Inferior parietal cortex (tissue), 1 donor: ENCODE data around the gene GALNT9.
A peak's percentile ranks its signal among the peaks of the same experiment; 100 is the strongest.
"Not testable (repeated sequence)": the region's sequence is repeated elsewhere in the genome, so short reads cannot be mapped to it uniquely, and the experiment has no call there.

Experiments
- DNase-seq: peaks from one replicate; pipeline ENCODE4 v3.0.0-alpha.2; 2016; ENCODE audit errors: extremely low spot score

Gene GALNT9

DNA sequence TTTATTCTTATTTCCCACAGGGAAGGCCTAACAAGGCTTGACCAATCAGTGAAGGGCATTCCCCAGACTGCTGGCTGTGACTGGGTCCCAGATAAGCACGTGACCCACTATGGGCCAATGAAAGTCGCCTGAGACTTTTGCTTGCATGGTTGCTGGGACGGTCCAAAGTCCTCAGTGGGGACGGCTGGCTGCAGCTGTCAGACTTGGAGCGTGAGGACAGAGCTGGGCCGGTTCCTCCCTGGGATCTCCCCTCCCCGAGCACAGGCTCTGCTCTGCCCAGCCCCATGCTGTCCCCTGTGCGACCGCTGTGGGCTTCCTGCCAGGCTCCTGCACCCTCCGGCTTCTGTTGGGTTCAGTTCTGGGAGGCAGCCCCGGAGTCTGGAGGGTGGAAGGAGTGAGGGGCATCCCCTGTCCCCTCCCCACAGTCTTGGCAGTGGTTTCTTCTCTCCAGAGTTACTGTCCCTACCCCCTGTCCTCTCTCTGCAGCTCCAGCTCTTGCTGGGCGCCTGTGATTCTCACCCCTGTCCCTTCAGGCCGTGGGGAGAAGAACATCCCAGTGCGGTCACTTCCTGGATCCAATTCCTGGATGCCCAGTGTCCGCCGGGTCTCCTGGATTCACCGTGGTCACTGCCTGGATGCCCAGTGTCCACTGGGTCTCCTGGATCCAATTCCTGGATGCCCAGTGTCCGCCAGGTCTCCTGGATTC, 50.1 kb downstream of the GALNT9 start:
- DNase-seq: no peak

DNA sequence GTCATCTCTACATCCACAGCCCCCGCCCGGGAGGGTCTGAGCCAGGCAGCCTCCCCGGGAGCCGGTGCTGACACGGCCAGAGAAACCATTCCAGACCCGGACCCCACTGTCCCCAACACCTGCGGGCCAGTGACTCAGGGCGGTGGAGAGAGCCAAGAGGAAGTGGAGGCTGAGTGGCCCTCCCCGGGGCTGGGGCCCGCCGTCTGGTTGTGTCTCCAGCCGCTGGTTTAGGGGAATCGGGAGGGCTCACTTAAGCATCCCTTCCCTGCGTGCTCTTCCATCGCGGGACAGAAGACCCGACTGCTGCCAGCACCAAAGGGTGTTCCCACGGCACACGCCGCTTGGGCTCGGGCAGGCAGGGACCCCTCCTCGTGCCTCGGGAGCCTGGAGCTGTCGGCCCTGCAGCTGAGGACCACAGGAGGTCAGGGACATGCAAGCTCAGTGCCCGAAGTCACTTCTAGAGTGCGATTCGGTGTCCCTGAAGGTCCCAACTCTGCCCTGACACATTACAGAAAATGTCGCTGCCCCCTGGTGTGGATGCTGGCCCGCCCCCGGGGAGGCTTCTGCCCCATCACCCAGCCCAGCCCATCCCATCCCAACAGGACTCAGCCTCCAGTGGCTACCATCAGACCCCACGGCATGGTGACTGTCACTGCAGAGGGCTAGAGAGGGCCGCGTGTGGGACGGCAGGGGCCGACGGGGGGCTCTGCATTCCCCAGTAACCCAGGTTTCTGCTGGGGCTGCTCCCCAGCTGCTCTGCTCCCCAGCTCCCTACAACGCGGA, 50.8 kb downstream of the GALNT9 start:
- DNase-seq: no peak

GRCh38 chr12:132277949-132278348, 51.4 kb downstream of the GALNT9 start:
- no peak for DNase-seq

- no peak for DNase-seq
Observed at GRCh38 chr12:132277374-132277941, 51.9 kb downstream of the GALNT9 start.

- DNase-seq: no peak
Observed at GRCh38 chr12:132276827-132277373, 52.5 kb downstream of the GALNT9 start.

GRCh38 chr12:132276066-132276826, 53.1 kb downstream of the GALNT9 start:
- DNase-seq: no peak

GRCh38 chr12:132275631-132276030, 53.8 kb downstream of the GALNT9 start:
- no peak for DNase-seq

DNA sequence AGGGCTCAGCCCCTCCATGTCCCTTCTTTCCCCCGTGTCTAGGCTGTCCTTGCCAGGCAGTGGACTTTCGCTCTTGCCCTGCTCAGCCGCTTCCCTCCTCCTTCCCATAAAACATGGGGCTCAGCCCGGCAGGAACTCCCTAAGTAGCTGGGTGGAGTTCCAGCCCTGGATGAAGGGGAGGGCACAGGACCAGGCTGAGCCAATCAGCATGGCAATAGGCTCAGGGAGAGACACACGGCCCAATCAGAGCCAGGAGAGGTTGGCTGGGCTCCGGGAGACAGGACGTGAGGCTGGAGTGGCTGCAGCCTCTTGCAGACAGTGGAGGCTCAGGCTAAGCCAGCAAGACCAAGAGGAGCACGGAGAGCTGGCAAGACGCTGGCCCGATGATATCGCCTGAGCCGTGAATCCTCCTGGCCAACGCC, 54.3 kb downstream of the GALNT9 start:
- DNase-seq: peak; percentile 42

GRCh38 chr12:132273992-132274334, 55.4 kb downstream of the GALNT9 start:
- DNase-seq: no peak

- no peak for DNase-seq
Observed at GRCh38 chr12:132272711-132273110, 56.7 kb downstream of the GALNT9 start.

GRCh38 chr12:132271755-132272092, 57.7 kb downstream of the GALNT9 start:
- no peak for DNase-seq

DNA sequence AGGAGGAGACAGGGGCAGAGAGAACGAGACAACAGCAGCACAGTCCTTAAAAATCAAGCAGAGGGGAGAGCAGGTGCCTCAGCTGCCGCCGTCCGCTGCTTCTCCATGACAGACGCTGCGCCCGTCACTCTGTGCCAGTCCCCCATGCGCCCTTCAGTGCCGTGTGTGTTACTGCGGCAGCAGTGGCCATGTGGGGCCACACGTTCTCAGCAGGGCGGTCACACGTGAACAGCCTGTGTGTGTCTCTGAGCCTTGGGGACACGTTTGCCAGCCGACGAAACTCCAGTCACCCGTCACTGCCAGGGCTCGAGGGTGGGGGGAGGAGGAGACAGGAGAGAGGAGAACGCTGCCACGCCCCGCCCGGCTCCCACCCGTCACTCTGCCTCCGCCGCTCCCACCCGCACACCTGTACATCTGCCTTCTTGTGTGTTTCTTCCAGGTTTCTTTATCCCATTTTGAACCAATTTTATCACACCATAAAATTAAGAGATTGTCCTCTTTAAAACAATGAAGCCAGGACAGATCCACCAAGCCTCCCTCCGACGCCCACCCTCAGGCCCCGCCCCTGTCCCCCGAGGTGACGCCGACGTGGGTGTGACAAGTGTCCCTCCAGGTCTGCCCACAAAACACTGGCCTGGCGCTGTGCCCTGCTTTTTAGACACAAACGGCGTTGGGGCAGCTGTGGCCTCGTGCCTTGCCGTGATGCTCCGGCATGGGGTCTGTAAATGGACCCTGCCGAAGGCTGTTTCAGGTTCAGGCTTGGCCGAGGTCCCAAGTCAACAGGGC, 58.2 kb downstream of the GALNT9 start:
- DNase-seq: no peak

DNA sequence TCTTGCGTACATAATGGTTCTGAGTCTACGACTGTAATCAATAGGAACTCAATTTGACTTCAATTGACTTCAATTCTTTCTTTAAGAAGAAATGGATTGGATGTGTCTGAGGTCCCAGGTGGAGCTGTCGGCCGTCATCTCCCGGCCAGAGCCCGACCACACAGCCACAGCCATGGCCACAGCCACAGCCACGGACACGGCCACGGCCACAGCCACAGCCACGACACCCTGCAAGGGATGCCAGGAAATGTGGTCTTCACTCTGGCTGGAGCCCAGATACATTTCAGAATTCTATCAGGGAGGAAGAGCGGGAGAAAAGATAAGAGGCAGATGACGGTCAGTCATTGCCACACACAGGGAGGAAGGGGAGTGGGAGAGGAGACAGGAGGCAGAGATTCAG, 58.9 kb downstream of the GALNT9 start:
- no peak for DNase-seq

GRCh38 chr12:132269271-132269968, 60.0 kb downstream of the GALNT9 start:
- DNase-seq: no peak

DNA sequence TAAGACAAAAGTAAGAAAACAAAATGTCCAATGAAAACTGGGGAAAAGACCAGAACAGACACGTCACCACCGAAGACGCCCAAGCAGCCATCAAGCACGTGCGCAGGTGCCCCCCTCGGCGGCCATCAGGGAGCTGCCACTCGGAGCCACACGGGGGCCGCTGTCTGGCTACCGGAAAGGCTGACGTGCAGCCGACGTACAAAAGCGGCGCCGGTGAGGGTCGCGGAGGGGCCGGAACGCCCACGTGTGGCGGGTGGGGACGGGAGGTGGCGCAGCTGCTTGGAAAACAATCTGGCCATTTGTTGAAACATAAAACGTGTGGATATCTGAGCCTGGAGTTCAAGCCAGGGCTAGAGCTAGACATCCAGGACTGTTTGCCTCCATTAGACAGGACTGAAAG, 60.7 kb downstream of the GALNT9 start:
- DNase-seq: no peak

DNA sequence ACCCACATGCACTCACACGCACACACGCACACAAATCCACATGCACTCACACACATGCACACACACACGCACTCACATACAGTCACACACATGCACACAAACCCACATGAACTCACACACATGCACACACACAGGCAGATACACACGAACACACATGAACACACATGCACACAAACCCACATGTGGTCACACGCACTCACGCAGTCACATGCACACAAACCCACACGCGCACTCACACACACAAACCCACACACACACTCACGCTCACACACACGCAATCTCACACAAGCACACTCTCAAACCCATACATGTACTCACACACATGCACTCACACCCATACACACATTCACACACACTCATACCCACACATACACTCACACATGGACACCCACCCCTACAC, 61.5 kb downstream of the GALNT9 start:
- no peak for DNase-seq

DNA sequence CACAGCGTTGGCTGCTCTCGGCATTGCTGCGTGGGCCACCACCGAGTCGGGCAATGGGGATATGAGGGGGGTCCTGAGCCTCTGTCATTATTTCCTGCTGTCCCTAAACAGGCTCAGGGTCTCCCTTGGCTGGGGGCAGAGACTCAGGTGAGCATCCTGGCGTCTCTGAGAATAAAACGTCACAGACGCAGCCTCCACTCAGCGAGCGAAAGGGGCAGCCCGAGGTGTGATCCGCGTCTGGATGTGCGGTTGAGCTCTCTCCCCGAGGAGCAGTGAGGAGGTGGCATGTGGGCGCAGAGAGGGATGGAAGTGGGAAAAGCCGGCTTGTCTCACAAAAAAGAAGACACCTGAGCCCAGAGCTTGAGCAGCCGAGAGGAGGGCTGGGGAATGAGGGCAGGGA, 62.6 kb downstream of the GALNT9 start:
- no peak for DNase-seq

DNA sequence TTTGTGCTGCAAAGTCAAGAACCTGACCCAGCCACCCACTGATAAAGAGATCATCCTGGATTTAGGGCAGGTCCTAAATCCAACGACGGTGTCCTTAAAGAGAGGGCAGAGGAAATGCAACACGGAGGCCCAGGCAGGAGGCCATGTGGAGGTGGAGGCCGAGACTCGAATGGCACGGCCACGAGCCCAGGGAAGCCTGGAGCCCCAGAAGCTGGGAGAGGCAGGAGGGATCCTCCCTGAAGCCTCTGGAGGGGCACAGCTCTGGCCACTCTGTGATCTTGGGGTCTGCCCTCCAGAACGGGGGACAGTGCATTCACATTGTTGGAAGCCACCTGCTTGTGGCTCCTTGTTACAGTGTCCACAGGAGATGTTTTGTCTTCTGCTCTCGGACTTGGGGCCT, 63.0 kb downstream of the GALNT9 start:
- no peak for DNase-seq

DNA sequence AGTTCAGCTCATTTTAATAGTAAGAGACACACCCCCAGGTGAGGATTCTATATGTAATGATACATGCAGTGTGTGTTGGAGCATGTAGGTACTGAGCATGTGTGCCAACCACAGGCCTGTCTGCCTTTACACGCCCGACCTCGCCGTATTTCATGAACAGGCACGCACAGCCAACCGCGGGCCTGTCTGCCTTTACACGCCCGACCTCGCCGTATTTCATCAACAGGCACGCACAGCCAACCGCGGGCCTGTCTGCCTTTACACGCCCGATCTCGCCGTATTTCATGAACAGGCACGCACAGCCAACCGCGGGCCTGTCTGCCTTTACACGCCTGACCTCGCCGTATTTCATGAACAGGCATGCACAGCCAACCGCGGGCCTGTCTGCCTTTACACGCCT, 63.6 kb downstream of the GALNT9 start:
- not testable (repeated sequence) for DNase-seq

DNA sequence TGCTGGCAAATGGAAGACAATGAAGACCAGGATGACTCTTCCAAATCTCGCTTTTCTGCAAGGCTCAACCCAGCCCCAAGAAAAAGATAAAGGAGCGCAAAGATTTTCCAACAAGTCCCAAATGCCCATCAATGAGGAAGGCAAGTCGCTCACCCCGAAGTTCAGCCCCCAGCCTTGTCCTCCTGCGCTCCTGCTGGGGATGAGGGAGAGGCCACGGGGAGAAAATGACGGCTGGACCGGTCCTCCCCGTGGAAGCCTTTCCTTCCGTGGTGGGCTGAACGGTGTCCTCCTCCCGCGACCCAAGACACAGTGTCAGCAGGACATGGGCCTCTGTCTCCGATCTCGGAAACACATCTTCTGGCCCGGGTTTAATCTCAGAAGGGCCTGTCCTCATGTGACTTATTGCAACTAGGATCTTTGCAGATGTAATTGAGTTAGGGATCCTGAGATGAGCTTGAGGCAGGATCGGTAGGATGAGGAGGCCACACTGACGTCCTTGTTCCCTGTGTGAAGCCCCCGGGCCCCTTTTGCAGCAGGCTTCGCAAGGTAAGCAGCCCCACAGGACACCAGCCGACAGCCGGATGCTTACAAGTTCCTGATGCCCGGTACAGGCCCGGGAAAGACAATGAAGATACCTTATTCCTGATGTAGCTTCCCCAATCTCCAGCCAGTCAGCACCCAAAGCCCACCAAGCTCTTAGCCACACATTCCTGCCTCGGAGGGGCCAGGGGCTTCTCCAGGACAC, 64.2 kb downstream of the GALNT9 start:
- DNase-seq: no peak
